Measurements from ENCODE around the gene NOTUM. TPM values are rescaled to one million over a fixed set of nuclear protein-coding genes. Genes with fewer than 3 reads are reported as not detected.

NOTUM gene
- total and polyA plus RNA-seq, 4 donors = 0.19 to 5.4 (median 1.6) TPM

GRCh38 chr17:81940538-81941483 lies 20.2 kb downstream of the NOTUM start:
- H3K27ac ChIP-seq (ENCODE audit: low read depth in 1 of 2, low read length in 2 of 2) = no peak overlapping the region
- H3K9ac ChIP-seq (ENCODE audit: low read depth in 1 of 2, low read length in 2 of 2) = no peak overlapping the region
- no peaks in the 10 kb centered on the region for H3K36me3 ChIP-seq (ENCODE audit: control insufficient read depth in 4 of 4, insufficient read depth in 3 of 4, low read depth in 1 of 4, low read length in 3 of 4)
- no peak overlapping the region for H3K4me3 ChIP-seq (ENCODE audit: low read depth in 1 of 3, low read length in 3 of 3)
- no peaks in the 10 kb centered on the region for H3K9me3 ChIP-seq (ENCODE audit: control insufficient read depth in 4 of 4, low read length in 3 of 4)
- H3K4me1 ChIP-seq (ENCODE audit: control insufficient read depth in 4 of 4, insufficient read depth in 4 of 4, low read length in 3 of 4) = peaks cover 6 to 10% (median 6%) of the 10 kb centered on the region in 4 donors
- 92% methylated on average over 56 of the region's 56 CpGs for WGBS
- DNase-seq (ENCODE audit: low spot score) = no peak
- no peaks in the 10 kb centered on the region for H3K27me3 ChIP-seq (ENCODE audit: control insufficient read depth in 4 of 4, insufficient read depth in 4 of 4, low read length in 3 of 4)
- TF ChIP-seq FOXA2 (IDR thresholded peaks at IDR 0.05) (no peak), RAD21 (IDR thresholded peaks at IDR 0.05) (no peak), FOXA1 (IDR thresholded peaks at IDR 0.05) (no peak), SP1 (IDR thresholded peaks at IDR 0.05) (no peak), JUND (IDR thresholded peaks at IDR 0.05) (no peak), CTCF (IDR thresholded peaks at IDR 0.05; ENCODE audit: low read depth, low read length, missing input control) (no peak), EGR1 (IDR thresholded peaks at IDR 0.05; ENCODE audit: low read depth in 2 of 2) (no peak), HNF4G (IDR thresholded peaks at IDR 0.05) (no peak), TAF1 (conservative IDR thresholded peaks at IDR 0.05) (no peak), ATF3 (IDR thresholded peaks at IDR 0.05) (no peak), HNF4A (conservative IDR thresholded peaks at IDR 0.05) (no peak), RXRA (IDR thresholded peaks at IDR 0.05) (no peak), GABPA (IDR thresholded peaks at IDR 0.05 in 1 of 2, conservative IDR thresholded peaks at IDR 0.05 in 1 of 2) (no peak), YY1 (IDR thresholded peaks at IDR 0.05) (no peak), MAX (IDR thresholded peaks at IDR 0.05) (no peak), ZBTB33 (IDR thresholded peaks at IDR 0.05) (no peak), REST (IDR thresholded peaks at IDR 0.05) (no peak), NR2F2 (IDR thresholded peaks at IDR 0.05) (no peak)

Data from liver (tissue), 9 donors.